ENCODE results near the gene GRB10.

The GRB10 gene

GRCh38 chr7:50687096-50687495 is 95.6 kb downstream of the GRB10 start:
- DNase-seq, result no peak

GRCh38 chr7:50685135-50686065 is 97.3 kb downstream of the GRB10 start:
- DNase-seq, result no peak

- no peak for DNase-seq
Measured at GRCh38 chr7:50684713-50685075, 98.0 kb downstream of the GRB10 start.

- DNase-seq, result no peak
Measured at GRCh38 chr7:50684011-50684712, 98.5 kb downstream of the GRB10 start.

GRCh38 chr7:50682573-50682972 is 100.1 kb downstream of the GRB10 start:
- DNase-seq, result no peak

- no peak for DNase-seq
Measured at GRCh38 chr7:50682079-50682478, 100.6 kb downstream of the GRB10 start.

- peak; percentile 8 for DNase-seq
Measured at GRCh38 chr7:50681432-50682045, 101.2 kb downstream of the GRB10 start.

GRCh38 chr7:50679218-50680007 is 103.3 kb downstream of the GRB10 start:
- peak; percentile 59 for DNase-seq

- DNase-seq, result no peak
Measured at GRCh38 chr7:50678586-50678985, 104.1 kb downstream of the GRB10 start.

GRCh38 chr7:50677638-50677996 is 105.1 kb downstream of the GRB10 start:
- no peak for DNase-seq

GRCh38 chr7:50676740-50677637 is 105.7 kb downstream of the GRB10 start:
- no peak for DNase-seq

GRCh38 chr7:50676079-50676478 is 106.6 kb downstream of the GRB10 start:
- no peak for DNase-seq

GRCh38 chr7:50674896-50675835 is 107.5 kb downstream of the GRB10 start:
- no peak for DNase-seq

- no peak for DNase-seq
Measured at GRCh38 chr7:50674299-50674698, 108.4 kb downstream of the GRB10 start.

GRCh38 chr7:50673096-50673495 is 109.6 kb downstream of the GRB10 start:
- no peak for DNase-seq

- no peak for DNase-seq
Measured at GRCh38 chr7:50672045-50672444, 110.7 kb downstream of the GRB10 start.

- DNase-seq, result no peak
Measured at GRCh38 chr7:50671386-50671785, 111.3 kb downstream of the GRB10 start.

GRCh38 chr7:50669890-50670289 is 112.8 kb downstream of the GRB10 start:
- DNase-seq, result no peak

- no peak for DNase-seq
Measured at GRCh38 chr7:50667789-50668226, 114.9 kb downstream of the GRB10 start.

GRCh38 chr7:50667338-50667737 is 115.4 kb downstream of the GRB10 start:
- no peak for DNase-seq

GRCh38 chr7:50666124-50666496 is 116.6 kb downstream of the GRB10 start:
- no peak for DNase-seq
